Activated T-helper 9 cell treated with anti-CD3 and anti-CD28 coated beads, Interleukin-2, amount 50 U/mL, for 16 hours (primary cell): Measurements from ENCODE around the gene OGFOD1.
"Not testable (repeated sequence)": the region's sequence is repeated elsewhere in the genome, so short reads cannot be mapped to it uniquely, and the experiment has no call there.

ENCODE experiments used
- DNase-seq: peaks from one replicate; pipeline ENCODE4 v3.0.0-alpha.2; 2020; ENCODE audit warnings: low read depth

OGFOD1 gene

DNA sequence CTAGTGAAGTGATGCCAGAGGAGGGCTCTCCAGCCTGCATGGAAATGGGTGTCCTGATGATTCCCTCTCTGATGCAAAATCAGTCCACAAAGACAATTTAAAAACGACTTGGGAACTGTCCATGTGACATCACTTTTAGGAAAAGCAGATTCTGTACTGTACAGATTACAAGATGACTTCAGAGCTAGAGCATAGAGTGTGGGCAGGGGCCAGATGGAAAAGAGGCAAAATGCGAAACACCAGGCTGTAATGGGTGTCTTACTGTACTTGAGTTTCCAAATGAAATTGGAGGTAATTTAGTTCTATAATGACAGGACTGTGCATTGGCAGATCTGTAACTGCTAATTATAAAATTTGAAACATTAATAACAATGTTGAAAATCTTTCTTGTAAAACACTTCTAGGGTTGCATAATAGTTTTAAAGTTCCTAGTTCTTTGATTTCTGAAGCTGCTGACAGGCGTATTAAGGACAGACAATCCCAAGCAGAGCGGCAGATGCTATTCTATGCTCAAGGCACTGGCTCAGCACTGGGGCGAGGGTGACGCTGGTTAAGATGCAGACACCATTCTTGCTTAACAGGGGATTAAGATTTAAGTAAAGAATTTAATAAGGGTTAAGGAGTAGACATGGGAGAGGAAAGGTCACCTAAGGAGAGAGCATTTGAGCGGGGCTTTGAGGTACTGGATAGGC, 29.6 kb downstream of the OGFOD1 start:
- no peak for DNase-seq

DNA sequence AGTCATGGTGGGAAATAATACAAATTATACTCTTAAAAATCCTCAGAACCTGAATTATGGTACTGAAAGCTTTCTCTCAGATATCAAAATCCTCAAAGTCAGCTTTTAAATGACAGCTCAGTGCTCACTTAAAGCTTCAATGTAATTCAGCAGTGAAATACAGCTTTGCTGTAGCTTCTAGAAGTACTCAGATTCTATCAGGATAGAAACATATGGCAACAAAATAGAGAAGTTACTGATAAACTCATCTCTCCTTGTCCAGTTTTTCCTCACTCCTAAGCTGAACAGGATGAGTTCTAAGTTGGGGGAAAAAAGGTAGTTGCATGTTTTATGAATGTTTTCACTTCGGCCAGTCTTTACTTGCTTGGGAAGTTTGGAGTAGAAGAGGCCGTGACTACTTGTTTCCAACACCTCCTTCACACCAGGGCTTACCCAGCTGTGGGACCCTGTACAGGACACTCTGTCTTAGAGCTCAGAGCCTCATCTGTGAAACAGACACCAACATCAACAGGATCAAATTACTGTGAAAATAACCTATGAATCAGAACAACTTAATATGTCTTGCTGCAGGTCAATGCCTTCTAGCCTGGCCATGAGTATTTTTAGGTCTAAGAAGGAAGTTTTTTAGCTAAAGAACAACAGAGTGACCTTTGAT, 30.2 kb downstream of the OGFOD1 start:
- DNase-seq: no peak

DNA sequence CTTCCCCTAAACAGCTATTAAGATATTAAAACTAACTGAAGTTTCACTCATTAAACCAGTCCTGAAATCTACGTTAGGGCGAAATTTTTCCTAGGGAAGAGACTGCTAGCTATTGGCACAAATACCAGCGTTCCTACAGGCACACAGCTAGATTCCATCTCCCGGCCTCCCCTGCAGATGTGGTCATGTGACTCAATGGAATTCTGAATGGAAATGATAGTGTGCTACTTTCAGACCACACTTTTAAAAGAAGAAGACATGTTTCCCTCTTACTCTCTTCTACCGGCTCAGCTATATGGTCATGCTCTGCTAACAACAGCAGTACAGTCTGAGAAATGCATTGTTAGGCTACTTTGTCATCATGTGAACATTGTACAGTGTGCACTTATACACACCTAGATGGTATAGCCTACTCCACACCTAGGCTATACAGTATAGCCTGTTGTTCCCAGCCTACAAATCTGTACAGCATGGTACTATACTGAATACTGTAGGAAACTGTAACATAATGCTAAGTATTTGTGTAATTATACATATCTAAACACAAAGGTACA, 31.4 kb downstream of the OGFOD1 start:
- no peak for DNase-seq

DNA sequence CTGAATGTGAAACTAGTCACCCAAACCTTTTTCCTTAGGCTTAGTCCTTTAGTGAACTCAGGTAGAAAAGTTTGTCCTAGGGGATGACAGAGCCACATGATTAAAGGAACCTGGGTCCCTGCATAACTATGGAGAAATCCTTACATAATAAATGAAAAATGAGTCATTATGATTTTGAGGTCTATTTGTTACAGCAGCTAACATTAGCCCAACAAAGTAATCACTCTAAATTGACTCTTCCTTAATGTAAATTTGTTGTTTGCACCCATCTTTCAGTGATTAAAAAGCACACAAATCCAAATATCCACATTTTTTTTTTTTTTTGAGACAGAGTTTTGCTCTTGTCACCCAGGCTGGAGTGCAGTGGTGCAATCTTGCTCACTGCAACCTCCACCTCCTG, 32.0 kb downstream of the OGFOD1 start:
- no peak for DNase-seq

DNA sequence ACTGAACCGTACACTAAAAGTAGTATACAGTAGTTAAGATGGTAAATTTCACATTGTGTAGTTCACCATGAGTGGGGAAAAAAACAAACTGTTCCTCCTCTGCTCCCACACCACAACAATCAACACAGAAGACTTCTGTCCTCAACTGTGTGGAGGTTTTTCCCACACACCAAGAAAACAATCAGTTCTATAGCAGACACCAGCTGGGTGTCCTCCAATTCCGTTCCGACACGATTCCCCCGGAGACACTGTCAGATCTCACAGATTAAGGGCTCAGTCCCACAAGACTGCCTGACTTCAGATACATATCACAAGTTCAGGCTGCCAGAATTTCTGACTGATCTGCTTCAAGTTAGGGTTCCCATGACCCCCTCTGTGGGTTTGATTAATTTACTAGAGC, 36.7 kb downstream of the OGFOD1 start:
- DNase-seq: no peak

DNA sequence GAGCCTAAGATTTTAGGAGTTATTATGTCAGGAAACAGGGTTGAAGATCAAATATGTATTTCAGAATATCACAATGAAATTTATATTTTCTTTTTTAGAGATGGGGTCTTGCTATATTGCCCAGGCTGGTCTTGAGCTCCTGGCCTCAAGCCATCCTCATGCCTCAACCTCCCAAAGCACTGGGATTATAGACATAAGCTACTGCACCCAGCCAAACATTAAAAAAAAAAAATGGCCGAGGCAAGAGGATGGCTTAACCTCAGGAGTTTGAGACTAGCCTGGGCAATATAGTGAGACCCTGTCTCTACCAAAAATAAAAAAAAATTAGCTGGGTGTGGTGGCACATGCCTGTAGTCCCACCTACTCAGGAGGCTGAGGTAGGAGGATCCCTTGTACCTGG, 37.5 kb downstream of the OGFOD1 start:
- not testable (repeated sequence) for DNase-seq

DNA sequence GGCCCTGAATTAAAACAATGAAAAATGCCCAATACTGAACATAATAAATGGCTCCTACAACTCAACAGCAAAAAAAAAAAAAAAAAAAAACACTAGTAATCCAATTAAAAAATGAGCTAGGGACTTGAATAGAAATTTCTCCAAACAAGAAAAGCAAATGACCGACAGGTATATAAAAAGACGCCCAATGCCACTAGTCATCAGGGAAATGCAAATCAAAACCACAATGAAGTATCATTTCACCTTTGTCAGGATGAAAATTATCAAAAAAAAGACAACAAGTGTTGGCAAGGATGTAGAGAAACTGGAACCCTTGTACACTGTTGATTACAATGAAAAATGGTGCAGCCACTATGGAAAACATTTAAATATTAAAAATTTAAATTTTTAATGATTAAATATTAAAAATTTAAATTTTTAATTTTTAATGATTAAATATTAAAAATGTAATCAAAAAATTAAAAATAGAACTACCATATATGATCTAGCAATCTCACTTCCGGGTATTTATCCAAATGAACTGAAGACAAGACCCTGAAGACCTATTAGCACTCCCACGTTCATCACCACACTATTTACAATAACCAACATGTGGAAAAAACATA, 40.4 kb downstream of the OGFOD1 start:
- DNase-seq: no peak

DNA sequence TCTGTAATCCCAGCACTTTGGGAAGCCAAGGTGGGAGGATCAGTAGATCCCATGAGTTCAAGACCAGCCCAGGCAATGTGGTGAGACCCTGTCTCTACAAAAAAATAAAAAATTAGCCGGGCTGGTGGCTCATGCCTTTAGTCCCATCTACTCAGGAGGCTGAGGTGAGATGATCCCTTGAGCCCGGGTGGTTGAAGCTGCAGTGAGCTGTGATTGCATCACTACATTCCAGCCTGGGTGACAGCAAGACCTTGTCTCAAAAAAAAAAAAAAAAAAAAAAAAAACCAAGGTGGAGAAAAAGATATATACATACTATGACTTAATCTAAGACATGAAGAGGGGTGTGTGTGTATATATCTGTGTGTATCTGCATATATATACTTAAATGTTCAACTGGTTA, 41.8 kb downstream of the OGFOD1 start:
- DNase-seq: no peak

DNA sequence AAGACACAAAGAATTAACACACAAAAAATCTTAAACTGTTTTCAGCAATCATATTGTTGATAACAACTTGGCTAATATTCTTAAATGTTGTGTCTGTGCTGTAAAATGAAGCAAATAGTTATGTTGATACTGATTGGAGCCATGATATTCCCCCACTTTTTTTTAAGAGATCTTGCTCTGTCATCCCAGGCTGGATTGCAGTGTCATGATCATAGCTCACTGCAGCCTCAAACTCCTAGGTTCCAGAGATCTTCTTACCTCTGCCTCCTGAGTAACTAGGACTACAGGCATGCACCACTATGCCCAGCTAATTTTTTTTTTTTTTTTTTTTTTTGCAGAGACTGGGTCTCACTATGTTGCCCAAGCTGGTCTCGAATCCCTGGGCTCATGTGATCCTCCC, 42.5 kb downstream of the OGFOD1 start:
- no peak for DNase-seq

DNA sequence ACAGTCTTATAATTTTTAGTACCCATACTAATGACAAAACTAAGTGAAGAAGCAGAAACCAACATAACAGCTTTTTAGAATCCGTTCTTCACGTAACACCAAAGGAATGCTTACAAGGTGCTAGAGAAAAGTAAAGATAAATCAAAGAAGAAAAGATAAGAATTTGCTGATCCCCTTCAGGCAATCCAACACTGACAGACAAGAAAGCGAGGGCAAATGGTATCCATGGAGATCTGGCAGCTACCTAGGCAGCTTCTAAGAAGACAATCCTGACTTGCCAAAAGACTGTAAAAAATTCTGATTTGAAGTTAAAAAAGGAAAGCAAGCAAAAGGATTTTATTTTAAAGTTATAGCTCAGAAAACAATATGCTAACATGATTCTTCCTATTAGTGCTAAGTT, 53.8 kb downstream of the OGFOD1 start:
- no peak for DNase-seq

DNA sequence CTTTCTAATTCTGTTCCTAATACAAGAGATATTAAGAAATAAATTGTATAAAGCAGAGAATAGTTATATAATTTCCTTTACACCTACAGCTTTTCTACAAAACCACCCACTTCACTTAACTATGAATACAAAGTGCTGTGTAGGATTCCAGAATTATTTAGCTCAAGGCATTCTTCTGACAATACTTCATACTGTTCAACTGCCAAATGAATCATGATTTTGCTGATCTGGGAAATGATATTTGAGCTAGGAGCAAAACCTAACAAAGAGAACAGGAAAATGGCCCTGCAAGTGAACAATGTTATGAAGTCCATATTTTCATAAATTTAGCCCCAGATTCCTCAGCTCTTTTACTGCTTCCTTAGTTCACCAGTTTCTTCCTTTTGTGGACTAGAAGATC, 55.6 kb downstream of the OGFOD1 start:
- no peak for DNase-seq

DNA sequence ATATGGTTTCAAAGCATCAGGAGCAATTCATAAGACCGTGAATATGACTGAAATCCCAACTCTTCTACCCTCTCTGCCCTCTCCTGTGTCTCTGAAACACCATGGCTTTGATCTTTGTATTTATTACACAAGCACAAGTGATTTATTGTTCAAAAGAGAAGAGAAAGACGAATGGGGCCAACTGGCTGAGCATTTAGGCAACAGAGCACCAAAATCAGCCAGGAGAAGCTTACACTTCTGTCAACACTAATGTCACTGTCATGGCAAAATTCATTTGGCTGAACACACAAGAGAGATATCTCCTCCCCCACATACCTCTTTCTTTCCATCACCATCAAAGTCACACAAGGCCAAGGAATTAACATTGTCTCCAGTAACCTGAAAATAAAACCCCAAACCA, 59.2 kb downstream of the OGFOD1 start:
- DNase-seq: no peak

DNA sequence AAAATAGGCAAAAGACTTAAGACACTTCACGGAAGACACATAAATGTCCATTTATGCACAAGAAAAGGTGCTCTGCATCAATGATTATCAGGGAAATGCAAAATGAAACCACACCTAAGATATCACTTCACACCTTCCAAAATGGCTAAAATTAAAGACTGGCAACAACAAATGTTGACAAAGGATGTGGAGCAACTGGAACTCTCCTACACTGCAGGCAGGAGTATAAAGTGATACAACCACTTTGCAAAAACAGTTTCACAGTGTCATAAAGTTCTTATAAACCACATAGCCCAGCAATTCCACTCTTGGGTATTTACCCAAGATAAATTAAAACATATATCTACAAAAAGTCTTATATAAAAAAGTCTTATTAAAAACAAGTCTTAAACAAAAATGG, 60.7 kb downstream of the OGFOD1 start:
- no peak for DNase-seq

DNA sequence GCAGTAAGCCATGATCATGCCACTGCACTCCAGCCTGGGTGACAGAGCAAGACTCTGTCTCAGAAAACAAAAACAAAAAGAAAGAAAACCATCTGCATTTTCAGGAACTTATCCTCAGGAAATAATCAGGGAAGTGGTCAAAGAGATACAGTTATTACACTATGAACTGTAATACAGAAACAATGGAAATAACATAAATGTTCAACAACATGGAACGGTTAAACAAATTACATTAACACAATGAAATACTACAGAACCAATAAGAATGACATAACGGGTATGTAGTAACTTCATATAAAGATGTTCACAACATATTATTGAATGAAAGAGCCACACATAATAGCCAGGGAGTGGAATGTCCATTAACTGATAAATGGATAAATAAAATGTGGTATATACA, 61.7 kb downstream of the OGFOD1 start:
- no peak for DNase-seq

DNA sequence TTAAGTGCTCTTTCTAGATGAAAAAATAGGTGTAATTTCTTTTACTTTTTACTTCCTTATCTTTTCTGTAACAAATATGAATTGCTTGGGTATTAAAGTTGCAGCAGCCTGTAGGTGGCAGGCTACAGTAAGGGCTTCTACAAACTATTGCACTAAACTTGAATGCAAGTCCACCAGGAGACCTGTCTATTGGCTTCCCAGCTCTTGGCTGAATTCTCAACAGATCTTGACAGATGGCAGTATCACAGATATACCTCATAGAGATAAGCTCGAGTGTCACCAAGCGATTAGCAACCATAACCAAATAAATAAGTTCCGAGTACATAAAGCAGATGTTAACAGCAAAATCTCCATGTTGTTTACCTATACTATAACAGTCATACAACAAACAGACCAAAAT, 62.6 kb downstream of the OGFOD1 start:
- peak; percentile 12 for DNase-seq

DNA sequence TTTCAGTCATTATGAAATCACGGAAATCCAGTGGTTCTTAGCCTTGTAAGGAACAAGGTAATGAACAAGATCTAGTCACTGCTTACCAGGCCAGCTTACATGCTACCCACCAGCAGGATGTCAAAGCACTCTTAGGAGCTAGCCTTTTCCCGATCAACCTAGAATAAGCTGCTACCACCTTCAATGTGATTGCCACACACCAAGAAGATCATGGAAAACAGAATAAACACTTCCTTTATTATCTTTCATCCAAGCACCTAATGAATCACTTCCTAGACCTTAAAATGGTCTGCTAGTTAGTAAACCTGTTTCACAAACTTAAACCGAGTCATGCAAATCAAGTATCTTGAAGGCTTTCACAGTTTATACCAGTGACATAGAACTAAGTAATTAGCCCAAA, 63.5 kb downstream of the OGFOD1 start:
- DNase-seq: no peak

DNA sequence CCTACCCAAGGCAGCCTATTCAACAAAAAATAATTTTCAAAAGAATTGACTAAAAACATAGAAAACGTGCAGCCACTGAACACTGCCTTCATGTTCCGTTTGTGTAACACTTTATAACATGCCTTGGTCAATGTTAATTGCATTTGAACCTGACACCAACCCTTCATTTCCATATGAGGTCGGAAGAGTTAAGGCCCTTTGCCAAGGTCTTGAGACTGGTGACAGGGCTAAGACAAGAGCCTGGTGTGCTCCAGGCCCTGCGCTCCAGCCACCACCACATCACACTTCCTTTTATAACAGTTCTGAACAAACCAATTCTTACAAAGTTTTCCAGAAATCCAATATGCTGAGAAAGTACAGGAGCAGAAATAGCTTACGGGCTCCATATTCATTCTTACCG, 64.3 kb downstream of the OGFOD1 start:
- no peak for DNase-seq

DNA sequence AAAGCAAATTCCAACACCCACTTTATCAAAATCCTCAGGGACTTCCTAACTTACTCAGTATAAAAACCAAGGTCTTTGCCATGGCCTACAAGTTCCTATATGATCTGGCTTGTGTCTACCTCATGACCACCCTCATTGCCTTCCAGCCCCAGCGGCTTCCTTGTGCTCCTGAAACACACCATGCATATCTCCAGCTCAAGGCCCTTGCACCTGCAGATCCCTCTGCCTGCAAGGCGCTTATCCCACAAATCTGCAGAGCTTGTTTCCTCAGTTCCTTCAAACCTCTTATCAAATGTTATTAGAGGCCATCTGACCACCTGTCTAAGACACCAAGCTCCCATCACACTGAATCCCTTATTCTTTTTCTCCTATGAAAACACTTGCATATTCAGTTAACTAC, 65.9 kb downstream of the OGFOD1 start:
- DNase-seq: no peak

DNA sequence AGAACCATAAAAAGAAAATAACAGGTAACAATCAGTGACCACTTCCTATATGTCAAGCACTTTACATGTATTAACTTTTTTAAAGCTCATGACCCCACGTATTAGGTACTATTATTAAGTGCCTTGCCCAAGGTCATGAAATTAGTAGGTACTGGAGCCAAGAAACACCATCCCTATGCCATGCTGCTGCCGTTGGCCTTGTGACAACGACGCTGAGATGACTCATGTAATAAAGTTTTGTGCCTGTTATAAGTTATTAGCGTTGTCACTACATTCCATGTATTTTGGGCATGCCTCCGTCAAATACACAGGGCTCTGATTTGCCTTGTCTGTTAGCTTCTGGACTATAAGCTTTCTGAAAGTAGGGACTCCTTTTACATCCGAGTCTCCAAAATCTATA, 67.1 kb downstream of the OGFOD1 start:
- no peak for DNase-seq

DNA sequence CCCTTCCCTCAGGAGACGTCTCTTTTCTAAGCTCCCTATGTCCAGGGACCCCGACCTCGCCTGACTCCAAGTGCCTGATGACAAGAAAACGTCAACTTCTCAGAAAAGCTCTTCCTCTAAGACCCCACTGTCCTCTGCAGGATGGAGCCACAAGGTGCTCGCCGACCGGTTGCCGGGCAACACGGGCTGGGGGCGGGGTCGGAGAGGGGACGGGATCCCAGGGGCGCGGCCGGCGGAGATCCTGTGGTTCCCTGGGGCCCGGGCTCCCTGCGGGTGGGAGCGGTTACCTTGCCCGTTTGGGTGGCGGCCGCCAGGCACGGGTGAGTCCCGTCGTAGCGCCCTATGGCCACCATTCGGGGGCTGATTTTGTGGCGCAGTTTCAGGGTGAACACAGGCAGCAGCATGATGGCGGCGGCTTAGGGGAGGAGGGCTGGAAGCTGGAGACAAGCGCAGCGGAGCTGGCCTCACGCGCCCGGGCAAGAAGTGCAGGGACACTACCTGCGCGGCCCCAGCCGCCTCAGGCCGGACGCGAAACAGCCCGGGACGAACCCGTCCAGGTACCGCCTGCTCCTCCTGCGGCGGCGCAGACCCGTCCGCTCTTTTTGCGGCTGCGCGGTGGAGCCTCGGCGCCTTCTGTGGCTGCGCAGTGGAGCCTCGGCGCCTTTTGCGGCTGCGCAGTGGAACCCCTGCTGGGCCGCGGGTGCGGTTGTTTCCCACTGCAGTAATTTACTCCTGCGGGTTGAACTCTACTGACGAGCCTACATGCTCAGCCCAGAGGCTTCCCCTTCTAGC, 68.3 kb downstream of the OGFOD1 start, which contains the start of gene BBS2:
TSS of gene BBS2 (minus strand) at position 566 of the 792 bp plus-strand sequence. CDS start at position 404, 162 bp downstream.
- DNase-seq: peak; percentile 87

DNA sequence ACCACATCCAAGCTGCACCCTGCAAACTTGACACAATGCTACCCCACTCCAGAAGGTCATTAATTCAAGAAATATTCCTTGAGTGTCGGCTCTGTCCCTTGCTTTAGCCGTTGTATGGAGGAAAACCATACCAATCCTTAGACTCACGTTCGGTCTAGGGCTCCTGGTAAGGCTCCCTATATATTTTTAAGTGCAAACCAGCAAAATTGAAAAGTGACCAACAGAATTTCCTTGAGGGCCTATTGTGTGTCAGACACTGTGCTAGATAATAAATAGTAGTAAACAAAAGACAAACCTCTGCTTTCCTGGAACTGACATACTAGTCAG, 68.9 kb downstream of the OGFOD1 start:
- DNase-seq: no peak

DNA sequence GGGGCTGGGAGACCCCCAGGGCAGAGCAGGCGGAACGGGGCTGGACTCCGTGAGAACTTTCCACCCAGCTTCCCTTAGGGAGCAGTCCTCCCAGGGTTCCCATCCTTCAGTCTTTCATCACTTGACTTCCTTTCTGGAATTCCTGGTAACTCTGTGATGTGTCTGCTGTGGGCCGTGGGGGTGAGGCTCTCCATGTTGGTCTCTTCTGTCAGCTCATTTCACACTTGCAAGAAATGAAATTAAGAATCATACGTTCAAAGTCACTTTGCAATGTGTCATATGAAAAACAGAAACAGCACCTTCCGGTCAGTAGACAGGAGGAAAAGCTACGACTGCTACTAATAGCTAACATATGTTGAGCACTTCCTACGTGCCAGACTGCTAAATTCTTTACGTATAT, 73.9 kb downstream of the OGFOD1 start:
- DNase-seq: no peak
